ENCODE results near the gene SYT15B.
"Not testable (repeated sequence)": the region's sequence is repeated elsewhere in the genome, so short reads cannot be mapped to it uniquely, and the experiment has no call there.

Gene SYT15B

DNA sequence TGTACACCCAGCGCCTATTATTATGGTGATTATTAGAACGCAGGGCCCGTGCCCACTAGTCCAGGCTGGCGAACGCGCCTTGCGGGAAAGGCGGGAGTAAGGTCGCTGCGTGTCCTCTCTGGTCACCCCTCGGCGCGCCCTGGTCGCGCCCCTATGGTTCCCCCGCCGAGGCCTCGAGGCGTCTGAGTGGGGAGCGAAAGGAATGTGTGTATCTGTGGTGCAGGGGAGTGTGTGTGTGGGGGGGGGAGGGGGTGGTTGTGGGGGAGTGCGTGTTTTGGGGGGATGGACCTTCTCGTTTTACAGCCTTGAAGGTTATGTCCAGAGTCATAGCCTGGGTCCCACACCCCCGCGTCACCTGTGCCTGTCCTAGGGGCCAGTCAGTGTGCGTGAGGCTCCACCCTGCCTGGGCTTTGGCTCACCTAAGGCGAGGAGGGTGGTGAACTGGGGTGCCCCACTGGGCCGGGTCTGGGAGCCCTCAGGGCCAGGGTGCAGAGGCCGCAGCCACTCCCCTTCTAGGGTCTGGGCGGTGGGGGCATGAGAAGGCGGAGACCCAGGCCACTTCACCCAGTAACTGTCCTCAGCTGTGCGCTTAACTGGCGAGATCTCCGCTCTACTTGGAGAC, at the start of gene SYT15B:
Gene SYT15B, minus strand, starts transcription at position 39 of the 622 bp plus-strand sequence. CDS start 952 bp downstream, outside the sequence.
- FAIRE-seq, result not testable (repeated sequence)

DNA sequence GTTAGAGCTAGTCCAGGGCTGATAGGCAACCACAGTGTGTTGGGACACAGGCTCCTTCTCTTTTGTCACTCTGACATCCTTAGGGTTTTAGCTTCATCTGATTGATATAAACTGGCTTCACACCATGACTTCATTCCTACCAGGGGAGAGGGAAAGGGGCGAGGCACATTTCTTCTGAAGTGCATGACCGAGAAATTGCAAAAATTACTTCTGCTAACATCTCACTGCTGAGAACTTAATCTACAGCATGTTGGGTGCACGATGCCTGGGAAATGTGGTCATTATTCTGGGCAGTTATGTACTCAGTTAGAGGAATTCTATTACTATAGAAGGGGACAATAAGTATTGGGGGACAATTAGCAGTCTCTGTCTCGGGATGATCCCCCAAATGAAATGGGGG, 16.2 kb upstream of the SYT15B start:
- FAIRE-seq, result not testable (repeated sequence)

DNA sequence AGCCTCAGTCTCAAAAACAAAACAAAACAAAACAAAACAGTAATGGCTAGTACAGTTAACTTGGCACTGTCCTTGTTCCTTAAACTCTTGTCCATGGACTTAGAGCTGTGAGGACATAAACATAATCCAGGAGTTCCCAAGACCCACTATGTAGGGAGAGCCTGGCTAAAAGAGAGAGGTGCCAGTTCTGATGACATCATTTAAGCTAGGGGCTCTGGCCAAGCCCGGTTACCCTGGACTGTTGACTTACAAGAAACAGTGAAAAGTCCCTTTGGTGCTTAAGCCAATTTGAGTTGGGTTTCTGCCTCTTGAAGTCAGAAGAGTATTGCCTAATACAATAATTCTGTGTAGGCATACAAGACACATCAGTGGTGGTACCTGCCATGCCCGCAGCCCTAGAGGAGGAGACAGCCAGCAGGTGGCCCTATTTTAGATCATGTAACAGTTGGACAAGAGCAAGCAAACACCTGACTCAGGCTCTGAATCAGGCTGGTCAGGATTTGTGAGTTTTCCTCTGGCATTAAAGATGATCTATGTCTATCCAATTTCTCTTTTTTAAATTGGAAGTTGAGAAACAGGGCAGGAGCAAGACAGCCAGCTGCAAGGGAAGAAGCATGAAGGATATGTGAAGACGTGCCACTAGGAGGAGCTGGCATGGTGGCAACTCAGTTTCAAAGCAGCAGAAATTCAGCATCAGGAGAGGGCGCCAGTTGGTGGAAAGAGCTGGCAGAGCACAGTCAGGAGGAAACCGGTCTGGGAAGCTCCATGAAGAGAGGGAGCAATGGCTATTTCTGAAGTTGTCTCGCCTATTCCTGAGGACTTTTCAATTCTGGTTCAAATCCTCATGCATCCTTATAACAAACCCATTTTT, 12.2 kb upstream of the SYT15B start:
- not testable (repeated sequence) for FAIRE-seq

DNA sequence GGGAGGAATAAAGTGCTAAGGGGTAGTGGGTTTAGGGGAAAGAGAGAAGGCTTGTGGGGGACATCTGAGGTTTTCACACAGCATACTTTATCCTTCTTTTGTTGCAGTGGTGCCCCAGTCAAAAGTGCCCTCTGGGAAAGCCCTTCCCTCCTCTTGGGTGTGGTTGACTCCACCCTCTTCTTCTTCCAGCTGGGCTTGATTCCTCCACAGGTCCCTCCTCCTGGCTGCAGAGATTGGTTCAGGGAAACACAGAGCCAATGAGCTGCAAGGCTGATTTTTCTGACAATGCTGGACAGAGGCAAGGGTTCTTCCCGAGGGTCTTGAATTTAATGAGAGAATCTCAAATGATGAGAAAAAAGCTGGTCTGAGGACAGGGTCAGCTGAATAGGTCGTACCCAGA, 7.4 kb upstream of the SYT15B start:
- not testable (repeated sequence) for FAIRE-seq

DNA sequence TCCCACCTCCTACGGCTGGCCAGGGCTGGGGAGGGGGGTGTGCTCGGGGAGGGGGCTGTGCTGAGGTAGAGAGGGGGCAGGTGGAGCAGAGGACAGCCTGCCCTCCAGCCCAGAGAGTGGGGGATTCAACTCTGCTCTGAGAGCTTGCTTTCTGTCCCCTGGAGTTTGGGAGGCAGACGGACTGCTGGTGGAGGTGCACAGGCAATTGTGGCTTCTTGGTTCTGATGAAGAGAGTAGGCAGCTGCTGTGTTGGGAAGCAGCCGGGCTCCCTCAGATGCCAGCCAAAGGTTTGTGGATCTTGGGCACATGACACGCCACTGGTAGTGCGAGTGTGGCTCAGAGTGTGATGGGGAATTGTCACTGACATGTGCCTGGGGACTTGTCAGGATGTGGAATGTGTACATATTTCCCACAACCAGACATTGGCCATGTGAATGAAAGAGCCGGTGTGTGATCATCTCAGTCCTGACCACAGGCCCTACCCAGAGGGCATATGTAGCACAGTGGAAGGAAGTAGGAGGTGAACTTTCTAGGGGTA, 5.3 kb upstream of the SYT15B start:
- FAIRE-seq, result not testable (repeated sequence)

DNA sequence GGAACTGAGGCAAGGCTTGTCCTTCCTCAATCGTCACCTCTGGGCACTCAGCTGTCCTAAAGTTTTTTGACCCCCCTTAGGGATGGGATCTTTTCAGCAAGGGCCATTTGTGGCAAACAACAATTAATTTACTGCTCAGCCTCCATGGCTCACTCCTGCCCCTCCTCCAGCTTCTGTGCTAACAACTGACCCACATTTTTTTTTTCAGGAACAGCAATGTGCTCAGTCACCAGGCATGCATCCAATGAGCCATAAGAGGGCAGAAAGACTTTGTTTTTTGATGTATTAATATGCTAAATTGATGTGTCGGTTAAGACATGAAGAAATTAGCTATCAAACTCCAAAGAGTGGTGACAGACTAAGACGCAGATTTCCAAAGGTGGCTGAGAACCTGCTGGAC, 4.7 kb upstream of the SYT15B start:
- FAIRE-seq, result not testable (repeated sequence)

DNA sequence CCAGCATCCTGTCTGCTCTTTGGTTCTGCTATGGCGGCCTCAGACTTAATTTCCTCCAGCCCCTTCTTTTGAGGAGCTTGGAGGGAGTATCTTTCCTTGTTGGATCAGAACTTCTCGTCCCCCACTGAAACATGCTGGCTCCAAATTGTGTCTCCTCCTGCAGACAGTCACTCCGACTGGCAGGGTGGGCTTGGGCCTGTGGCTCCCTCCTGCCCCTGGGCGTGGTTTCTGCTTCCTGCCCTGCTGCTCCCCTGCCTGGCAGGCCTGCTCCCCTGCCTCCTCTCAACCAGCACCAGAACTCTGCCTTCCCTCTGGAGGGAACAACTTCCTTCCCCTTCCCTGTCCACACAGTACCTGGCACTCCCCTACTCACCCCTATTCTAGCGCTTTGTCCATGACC, 3.8 kb upstream of the SYT15B start:
- not testable (repeated sequence) for FAIRE-seq

DNA sequence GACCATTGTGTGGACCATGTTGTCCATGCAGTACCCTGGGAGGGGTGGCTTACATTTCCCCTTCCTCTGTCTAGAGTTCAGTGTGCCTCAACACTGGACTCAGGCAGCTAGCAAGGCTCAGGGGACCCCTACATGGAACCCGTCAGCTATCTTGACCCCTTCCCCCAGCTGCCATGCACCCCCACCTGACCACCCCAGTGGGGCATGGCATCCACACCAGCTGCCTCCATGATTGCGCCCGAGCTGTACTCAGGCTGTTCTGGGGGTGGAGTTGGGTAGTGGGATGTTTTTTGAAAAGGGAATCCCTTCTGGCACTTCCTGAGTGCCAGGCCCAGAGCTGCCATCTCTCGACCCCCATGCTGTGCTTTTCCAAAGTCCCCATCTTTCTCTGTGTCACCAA, 1.8 kb upstream of the SYT15B start:
- not testable (repeated sequence) for FAIRE-seq

DNA sequence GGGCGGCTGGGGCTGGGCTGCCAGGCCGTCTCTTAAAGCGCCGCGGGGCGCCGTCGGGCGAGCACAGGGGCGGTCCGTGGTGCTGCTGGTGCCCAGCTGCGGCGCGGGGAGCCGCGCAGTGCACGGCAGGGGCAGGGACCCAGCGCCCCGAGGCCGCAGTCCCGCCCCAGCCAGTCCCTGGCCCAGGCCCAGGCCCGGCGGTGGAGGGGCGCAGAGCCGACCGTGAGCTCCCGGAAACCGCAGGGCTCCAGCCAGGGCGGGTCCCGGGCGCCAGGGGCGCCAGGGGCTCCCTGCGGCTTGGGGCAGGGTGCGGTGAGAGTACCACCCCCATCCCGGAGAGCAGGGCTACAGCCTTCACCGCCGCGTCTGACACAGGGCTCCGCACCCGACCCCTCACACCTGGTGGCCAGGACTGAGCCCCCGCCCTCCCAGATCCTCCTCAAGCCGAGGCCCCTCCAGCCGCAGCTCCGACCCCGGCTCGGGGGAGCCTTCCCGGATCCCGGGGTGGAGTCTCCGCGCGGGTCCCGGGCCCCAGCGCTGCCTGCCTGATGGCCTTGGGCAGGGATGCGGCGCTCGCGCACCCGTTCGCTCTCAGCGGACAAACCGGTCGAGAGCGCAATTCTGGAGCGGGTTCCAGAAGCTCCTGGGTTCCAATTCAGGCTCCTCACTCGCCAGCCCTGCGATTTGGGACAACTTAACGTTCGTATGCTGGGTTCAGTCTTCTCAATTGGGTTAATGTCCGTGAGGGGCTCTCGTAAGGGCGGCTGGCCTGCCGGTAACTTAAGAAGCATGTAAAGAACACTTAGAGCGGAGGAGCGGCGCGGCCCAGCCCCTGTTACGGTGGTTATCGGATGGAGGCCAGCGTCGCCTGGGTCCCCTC, 478 bp downstream of the SYT15B start:
- not testable (repeated sequence) for FAIRE-seq

DNA sequence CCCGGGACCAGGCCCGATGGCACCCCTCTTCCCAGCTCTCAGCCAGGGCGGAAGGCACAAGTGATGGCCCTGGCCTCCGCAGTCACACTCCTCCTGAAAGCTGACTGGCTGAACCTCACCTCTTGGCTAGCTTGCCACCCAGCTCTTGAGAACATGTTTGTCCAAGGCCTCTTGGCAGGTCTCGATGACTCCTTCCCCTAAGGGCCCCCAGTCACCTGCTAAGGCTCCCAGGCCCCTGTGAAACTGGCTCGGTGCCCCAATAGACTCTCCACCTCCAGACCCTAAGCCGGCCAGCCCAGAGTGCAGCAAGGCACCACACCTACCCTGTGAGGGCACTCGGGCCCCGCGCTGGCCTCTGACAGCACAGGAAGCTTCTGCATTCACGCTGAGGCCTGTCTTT, 4.5 kb downstream of the SYT15B start:
- FAIRE-seq, result not testable (repeated sequence)

DNA sequence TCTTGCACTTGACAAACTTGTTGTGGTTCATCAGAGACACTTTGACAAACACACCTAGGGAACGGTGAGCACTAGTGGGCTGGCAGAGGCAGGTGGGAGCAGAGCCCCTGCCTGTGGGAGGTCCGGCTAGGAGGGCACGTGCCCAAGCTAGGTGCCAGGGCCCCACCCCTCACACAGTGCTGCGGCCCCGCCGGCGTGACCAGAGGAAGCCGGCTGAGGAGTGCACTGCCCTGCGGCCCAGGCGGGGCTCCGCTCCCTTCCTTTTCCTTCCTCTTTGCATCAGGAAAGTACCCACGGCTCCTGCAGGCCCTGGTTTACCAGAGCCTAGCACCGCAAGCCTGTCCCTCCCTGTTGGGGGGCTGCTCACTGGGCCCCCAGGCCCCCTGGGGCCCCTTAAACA, 7.2 kb downstream of the SYT15B start:
- FAIRE-seq, result not testable (repeated sequence)

DNA sequence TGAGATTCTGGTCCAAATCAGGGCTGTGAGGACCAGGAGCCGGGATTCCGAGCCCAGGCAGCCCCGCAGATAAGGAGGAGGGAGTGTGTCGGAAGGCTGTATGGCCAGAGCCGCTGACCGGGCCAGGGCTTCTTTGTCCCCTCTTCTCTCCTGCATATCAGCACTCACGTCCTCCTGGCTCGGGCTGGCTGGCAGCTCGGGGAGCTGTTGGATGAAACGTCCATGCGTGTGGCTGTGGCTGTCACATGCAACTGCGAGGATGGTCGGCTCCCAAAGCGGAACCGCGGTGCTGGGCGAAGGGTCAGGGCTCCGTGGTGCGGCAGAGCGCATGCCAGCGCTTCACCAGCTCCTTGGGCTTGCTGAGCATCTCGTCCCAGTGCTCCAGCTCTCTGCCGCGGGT, 9.5 kb downstream of the SYT15B start:
- FAIRE-seq, result not testable (repeated sequence)

DNA sequence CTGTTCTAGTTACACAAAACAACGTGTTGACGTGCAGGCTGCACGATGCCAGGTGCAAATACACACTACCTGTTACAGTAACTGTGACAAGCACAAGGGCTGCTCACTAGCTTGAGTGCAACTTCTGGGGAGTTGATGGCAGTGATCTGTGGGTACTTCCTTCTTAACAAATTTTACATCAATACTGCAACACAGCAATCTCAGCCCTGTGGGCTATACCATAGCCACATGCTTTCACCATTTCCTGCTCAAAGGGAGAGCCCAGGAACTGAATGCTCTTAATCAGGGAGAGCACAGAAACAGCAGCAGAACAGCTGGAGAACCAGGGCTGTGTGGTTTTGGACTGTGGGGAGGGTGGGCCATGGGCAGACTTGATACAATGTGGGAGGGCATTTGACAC, 10.2 kb downstream of the SYT15B start:
- FAIRE-seq, result not testable (repeated sequence)

DNA sequence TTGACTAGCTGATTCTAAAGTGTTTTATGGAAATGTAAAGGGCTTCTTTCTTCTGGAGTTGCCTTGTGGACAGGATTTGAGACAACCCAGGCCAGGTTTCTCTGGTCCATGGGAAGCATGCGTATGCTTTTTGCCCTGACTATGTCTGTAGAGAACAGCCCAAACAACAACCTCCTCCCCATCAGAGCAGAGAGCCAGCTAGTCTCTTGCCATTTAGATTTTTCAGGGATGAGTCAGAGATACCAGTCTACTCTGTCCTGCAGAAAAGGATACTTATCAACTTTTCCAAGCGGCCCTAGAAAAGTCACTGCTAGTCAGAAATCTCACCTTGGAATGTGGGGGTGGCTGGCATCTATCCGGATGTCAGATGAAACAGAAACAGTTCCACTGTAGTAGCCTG, 11.6 kb downstream of the SYT15B start:
- not testable (repeated sequence) for FAIRE-seq

DNA sequence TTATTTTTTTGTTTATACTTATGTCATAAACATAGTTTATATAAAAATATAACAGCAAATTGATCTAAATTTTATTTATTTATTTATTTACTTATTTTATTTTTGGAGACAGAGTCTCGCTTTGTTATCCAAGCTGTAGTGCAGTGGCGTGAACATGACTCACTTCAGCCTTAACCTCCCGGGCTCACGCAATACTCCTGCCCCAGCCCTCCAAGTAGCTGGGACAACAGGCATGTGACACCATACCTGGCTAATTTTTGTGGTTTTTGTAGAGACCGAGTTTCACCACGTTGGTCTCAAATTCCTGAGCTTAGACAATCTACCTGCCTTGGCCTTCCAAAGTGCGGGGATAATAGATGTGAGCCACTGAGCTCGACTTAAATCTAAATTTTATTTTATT, 13.0 kb downstream of the SYT15B start:
- not testable (repeated sequence) for FAIRE-seq

DNA sequence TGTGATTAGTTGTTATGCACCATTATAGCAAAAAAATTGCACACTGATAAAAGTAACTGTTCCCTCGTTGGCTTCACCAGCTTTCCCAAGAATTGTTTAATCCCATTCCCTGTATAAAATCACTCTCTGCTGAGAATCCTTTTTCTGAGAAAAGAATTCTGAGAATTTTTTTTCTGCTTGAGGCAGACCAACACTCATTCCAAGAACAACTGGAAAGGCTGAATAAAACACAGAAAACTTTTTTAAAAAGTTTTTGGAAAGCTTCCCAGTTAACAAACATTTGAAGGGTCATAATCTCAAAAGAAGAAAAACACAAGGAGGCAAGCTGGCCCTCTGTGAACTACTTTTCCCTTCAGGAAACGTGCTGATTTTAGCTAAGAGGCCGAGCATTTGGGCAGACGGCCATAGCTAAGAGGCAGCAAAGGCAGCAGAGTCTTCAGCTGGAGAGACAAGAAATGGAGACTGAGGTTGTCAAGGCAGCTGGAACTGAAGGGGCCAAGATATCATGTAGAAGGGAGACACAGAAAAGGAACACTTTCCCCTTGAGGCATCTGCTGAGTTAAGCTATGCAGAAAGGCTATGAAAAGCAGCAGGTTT, 16.5 kb downstream of the SYT15B start:
- FAIRE-seq, result not testable (repeated sequence)

DNA sequence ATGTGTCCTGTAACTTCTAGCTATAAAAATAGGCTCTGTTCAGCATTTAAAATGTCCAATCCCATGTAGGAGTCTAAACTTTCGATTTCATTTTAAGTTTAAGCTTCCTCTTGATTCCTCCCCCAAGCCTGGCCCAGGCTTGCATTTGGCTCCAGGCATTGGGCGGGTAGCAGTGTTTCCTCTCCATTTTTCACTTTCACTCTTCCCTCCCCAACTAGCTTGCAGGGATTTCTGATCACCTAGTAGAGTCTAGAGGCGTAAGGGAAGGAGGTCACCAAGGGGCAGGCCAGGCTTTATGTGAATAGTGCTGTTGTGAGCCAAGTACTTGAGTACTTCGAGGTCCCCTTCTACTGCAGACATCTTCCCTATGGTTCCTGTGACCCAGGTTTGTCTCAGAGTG, 18.5 kb downstream of the SYT15B start:
- not testable (repeated sequence) for FAIRE-seq

DNA sequence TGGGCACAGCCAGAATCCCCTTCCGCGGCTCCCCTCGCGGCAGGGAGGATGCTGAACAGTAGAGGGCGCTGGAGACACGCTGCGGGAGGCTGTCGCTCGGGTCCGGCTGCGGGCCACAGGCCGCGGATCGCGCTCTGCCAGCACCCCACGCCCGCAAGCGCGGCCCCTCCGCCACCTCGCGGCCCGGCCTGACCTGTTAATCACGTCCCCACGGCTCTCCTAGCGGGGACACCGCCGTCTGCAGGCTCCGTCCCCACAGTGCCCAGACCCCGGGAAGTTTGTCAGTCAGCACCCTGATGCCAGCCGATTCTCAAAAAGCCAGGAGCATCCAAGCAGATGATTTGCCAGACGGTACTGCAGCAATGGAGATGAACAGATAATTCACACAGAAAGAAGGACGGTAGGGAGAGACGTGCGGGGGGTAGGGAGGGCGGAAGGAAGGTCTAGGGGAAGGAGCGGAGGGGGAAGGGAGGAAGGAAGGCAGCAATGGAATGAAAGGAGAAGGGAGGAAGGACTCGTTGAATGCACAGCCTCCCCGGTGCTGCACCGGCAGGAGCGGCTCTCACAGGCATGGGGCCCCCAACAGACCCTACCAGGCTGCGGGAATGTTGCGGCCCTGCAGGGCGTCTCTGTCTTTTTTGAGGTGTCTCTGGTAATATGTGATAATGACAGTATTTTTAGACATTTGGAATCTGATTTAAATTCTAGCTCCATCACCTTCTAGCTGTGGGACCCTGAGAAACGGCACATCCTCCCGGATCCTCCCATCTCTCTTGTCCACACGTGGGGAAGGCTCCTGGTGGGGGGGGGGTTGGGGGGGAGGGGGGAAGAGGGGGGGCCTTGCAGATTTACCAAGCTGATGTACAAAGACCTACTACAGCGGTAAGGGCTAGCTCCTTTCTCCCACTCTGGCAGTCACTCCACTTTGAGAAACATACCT, 19.5 kb downstream of the SYT15B start:
- not testable (repeated sequence) for FAIRE-seq

DNA sequence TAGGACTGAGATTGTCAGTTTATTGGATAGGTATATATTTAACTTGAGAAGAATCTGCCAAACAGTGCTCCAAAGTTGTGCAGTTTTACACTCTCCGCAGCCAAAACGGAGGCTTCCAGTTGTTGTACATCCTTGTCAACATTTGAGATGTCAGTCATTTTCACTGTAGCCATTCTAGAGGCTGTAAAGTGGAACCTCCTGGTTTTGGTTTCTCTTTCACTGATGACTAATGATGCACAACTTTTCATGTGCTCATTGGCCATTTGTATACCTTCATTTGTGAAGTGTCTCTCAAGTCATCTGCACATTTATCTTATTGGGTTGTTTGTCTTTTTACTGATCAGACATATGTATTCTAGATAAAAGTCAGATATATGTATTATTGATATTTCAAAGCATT, 22.5 kb downstream of the SYT15B start:
- not testable (repeated sequence) for FAIRE-seq

DNA sequence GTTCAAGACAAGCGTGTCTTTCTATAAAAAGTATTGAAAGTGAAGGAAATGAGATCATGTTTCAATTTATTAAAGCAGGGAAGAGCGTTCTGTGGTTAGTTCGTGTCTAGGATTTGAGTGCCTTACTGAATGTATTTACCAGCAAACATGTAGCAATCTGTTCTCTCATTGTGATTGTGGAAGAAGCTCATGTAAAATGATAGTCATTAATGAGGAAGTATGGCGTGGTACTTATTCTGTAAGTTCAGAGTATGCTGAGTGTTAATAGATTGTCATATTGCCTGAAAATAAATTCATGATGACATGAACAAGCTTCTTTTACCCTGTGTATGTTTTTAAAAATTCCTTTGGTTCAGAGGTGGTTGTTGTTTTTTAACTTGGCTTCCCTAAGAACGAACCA, 32.5 kb downstream of the SYT15B start:
- not testable (repeated sequence) for FAIRE-seq

DNA sequence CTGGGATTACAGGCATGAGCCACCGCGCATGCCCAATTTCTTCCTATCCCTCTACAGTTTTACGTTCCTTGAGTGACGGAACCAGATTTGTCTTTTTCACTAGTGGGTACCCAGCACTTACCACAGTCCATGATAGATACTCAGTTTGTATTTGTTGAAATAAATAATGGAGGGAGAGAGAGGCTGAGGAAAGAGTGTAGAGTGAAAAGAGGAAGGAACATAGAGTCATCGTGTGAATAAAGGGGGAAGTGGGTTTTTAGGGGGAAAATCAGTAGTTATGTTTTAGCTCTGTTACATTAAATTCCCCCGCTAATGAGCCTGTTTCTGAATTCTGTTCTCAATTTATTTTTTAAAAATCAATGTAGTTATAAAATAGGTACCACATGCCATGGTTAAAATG, 37.7 kb downstream of the SYT15B start:
- FAIRE-seq, result not testable (repeated sequence)
